GM19467 (cell line): Measurements from ENCODE around the gene TLE7.
A peak's percentile ranks its signal among the peaks of the same experiment; 100 is the strongest.

Source experiments
- ATAC-seq: cut with Tn5 transposase; IDR thresholded peaks from one replicate; pipeline ENCODE4 v1.9.1; 2021; ENCODE audit warnings: mild to moderate bottlenecking, moderate library complexity; ENCODE audit not compliant: unreplicated experiment

The TLE7 gene

GRCh38 chr16:71442051-71442440, at the start of gene TLE7:
TLE7 (minus strand) TSS chr16:71442054; CDS start chr16:71433324, 8,730 bp downstream.
- ATAC-seq, result no peak

DNA sequence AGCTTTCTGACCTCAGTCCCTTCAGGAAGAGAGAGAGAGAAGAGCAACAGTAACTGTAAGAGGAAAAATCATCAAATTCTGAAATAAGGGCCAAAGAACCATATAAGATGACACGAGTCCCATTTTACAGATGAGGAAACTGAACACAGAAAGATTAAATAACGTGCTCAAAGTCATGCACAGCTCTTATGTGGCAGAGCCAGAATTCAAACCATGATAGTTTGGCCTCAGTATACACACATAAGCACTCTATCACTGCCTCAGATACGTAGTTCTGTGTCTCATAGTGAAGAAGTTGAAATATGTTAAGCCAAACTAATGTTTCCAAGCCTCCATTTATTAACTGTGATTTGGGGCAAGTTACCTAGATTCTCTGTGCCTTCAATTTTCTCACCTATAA, 49.2 kb upstream of the TLE7 start:
- ATAC-seq, result no peak

- ATAC-seq, result no peak
Observed at GRCh38 chr16:71490361-71490760, 48.5 kb upstream of the TLE7 start.

GRCh38 chr16:71489122-71489521, 47.3 kb upstream of the TLE7 start, which contains the start of gene ZNF19:
ZNF19 (minus strand) TSS chr16:71489324; CDS start chr16:71482114, 7,210 bp downstream.
- no peak for ATAC-seq

GRCh38 chr16:71484006-71484893, 42.4 kb upstream of the TLE7 start:
- peak; percentile 87 for ATAC-seq

- ATAC-seq, result no peak
Observed at GRCh38 chr16:71482569-71482968, 40.7 kb upstream of the TLE7 start.

GRCh38 chr16:71480956-71481355, 39.1 kb upstream of the TLE7 start:
- ATAC-seq, result no peak

- no peak for ATAC-seq
Observed at GRCh38 chr16:71479420-71479819, 37.6 kb upstream of the TLE7 start.

DNA sequence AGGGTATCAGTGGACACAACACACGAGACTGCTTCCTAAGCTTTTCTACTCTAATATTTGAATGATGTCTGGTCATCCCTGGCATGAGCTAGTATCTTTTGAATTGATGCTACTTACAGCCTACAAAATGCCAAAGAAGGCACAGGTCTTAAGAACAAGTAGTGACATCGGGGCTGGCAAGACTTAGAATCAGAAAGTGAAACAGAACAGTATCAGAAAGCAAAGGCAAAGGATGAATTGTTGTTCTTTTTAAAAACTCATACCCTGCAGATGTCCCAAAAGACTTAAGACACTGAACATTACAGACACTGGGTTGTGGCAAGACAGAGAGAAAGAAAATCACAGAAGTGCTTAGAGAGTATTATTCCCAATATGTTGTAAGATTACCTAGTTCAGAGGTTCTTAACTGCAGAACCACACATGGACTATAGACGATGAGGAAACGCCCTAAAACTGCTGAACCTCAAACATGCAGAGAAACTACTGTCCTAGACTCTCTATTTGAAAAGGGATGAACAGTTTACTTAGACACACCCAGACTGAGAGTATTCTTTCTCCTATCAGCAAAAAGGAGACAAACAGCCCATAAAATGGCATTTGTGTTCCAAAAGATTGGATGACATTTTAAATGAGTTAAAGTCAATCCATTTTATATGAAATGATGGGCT, 34.7 kb upstream of the TLE7 start:
- no peak for ATAC-seq

GRCh38 chr16:71474864-71475263, 33.0 kb upstream of the TLE7 start:
- no peak for ATAC-seq

GRCh38 chr16:71473891-71474290, 32.0 kb upstream of the TLE7 start:
- ATAC-seq, result no peak

DNA sequence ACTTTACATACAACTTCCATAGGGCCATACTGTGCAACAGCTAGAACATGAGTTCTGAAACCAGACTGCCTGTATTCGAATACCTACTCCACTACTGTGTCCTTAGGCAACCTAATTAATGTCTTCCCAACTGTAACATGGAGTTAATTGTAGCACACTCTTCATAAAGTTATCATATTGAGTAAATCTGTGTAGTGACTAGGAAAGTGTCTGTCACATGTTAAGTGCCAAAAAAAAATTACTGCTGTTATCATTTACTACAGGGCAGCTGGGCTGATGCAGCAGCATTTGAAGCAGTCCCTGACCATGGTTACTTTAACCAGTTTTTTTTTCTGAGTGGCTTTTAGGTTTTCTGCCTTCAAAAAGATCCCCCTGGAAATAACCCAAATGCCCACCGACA, 31.1 kb upstream of the TLE7 start:
- ATAC-seq, result no peak

- no peak for ATAC-seq
Observed at GRCh38 chr16:71472051-71472450, 30.2 kb upstream of the TLE7 start.

DNA sequence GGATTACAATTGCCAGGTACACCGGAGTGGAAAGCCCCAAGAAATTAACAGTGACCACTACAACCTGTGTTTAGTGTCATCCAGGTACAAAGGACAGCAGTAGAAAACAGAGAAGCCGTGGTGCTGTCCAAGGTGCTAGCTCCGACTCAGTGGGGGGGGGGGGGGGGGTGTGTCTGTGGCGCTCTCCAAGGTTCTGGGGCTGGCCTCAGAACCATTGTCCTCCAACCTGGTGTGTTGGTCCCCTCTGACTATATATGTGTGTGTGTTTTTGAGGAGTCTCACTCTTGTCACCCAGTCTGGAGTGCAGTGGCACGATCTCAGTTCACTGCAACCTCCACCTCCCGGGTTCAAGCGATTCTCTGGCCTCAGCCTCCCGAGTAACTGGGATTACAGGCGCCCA, 26.0 kb upstream of the TLE7 start:
- no peak for ATAC-seq

- no peak for ATAC-seq
Observed at GRCh38 chr16:71464231-71464630, 22.4 kb upstream of the TLE7 start.

GRCh38 chr16:71461686-71462648, 20.1 kb upstream of the TLE7 start, which contains the start of gene ZNF23:
ZNF23 (minus strand) TSS chr16:71462247; CDS start chr16:71456796, 5,451 bp downstream.
- ATAC-seq, result peak; percentile 96

DNA sequence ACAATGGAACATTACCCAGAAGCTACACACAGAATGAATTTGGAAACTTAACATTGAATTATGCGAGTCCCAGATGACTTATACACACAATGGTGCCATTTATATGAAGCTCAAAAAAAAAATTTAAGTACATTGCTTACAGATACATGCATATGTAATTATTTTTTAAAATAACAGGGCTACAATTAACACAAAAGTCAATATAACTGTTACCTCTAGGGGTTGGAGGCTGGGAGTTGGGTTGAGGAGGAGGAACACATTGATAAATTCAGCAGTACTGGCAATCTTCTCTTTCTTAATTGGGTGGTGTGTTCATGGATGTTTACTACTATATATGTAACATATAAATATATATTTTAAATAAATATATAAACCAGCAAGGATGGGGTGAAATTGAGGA, 19.1 kb upstream of the TLE7 start:
- no peak for ATAC-seq

DNA sequence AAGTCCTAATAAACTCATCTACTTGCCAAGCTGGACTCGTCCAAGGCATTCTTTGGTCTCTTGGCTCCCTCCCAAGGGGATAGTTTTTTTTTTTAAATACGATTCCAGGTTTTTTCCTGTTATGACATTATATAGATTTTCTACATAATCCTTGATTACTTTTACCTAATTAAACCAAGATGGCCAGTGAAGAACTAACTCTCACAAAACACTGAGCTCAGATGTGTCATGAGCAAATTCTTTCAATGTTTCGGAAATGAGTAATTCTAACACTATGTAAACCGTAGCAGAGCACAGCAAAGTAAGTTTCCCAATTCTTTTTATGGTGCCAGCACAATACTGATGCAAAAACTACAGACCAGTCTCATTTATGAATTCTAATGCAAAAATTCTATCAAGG, 18.4 kb upstream of the TLE7 start:
- no peak for ATAC-seq

- no peak for ATAC-seq
Observed at GRCh38 chr16:71459510-71459909, 17.7 kb upstream of the TLE7 start.

GRCh38 chr16:71456801-71457200, 14.9 kb upstream of the TLE7 start:
- ATAC-seq, result no peak

DNA sequence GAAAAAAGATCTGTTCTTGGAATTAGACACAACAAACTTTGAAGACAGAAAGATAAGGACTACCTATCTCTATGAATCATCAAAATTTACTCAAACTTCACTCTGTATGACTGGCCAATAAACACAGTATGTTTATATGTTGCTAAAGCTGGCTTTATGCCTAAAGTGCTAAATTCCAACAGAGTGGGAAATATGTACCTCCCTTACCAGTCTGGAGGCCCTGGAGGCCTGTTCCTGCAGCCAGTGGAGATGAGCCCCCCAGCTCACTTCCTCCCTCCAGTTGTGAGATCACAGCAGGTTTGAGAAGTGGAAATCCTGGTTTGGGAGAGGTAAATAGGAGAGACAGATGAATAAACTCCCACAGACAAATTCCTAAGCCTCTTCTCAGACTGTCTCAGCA, 11.2 kb upstream of the TLE7 start:
- ATAC-seq, result no peak
